Measurements from ENCODE around the gene TRAPPC2.

Gene TRAPPC2

GRCh38 chrX:13697455-13697854 is 37.0 kb downstream of the TRAPPC2 start:
- H3K4me2 ChIP-seq (ENCODE audit: low read depth, low read length, poor library complexity, severe bottlenecking): peak overlapping the region; percentile 24

GRCh38 chrX:13695601-13696115 is 38.8 kb downstream of the TRAPPC2 start:
- H3K4me3 ChIP-seq (ENCODE audit: low read length, poor library complexity, severe bottlenecking): no peak overlapping the region
- H3K9me3 ChIP-seq (ENCODE audit: insufficient read depth, low read depth, low read length): no peaks in the 10 kb centered on the region
- no peaks in the 10 kb centered on the region for H3F3A ChIP-seq (ENCODE audit: low read depth)
- peaks cover 96% of the 10 kb centered on the region for H3K79me2 ChIP-seq (ENCODE audit: insufficient read depth, low read length)
- peaks cover 35% of the 10 kb centered on the region for H3K4me1 ChIP-seq (ENCODE audit: insufficient read depth, low read length, poor library complexity, severe bottlenecking)
- no peaks in the 10 kb centered on the region for H3K9me2 ChIP-seq (replicated peaks; ENCODE audit: low read depth, low read length)
- H2AFZ ChIP-seq (ENCODE audit: low read length): no peak overlapping the region
- peak overlapping the region; percentile 76 for H3K4me2 ChIP-seq (ENCODE audit: low read depth, low read length, poor library complexity, severe bottlenecking)
- TF ChIP-seq, protein P1, sequence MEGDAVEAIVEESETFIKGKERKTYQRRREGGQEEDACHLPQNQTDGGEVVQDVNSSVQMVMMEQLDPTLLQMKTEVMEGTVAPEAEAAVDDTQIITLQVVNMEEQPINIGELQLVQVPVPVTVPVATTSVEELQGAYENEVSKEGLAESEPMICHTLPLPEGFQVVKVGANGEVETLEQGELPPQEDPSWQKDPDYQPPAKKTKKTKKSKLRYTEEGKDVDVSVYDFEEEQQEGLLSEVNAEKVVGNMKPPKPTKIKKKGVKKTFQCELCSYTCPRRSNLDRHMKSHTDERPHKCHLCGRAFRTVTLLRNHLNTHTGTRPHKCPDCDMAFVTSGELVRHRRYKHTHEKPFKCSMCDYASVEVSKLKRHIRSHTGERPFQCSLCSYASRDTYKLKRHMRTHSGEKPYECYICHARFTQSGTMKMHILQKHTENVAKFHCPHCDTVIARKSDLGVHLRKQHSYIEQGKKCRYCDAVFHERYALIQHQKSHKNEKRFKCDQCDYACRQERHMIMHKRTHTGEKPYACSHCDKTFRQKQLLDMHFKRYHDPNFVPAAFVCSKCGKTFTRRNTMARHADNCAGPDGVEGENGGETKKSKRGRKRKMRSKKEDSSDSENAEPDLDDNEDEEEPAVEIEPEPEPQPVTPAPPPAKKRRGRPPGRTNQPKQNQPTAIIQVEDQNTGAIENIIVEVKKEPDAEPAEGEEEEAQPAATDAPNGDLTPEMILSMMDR (conservative IDR thresholded peaks at IDR 0.05; ENCODE audit: low read length): no peak
- TF ChIP-seq EZH2phosphoT487 (IDR thresholded peaks at IDR 0.05; ENCODE audit: borderline replicate concordance): no peak
- H3K27me3 ChIP-seq (ENCODE audit: insufficient read depth, low read length, poor library complexity, severe bottlenecking): no peaks in the 10 kb centered on the region
- no peak overlapping the region for H3K9ac ChIP-seq (ENCODE audit: low read depth, low read length, poor library complexity, severe bottlenecking)
- no peaks in the 10 kb centered on the region for H3K36me3 ChIP-seq (ENCODE audit: insufficient read depth, low read length)
- H4K20me1 ChIP-seq (ENCODE audit: insufficient read depth, low read length, poor library complexity, severe bottlenecking): peaks cover 37% of the 10 kb centered on the region

More at GRCh38 chrX:13697455-13697854, 37.0 kb downstream of the TRAPPC2 start:
- Histone ChIP-seq H2AFZ (ENCODE audit: low read length) (no peak overlapping the region), H3K4me3 (ENCODE audit: low read length, poor library complexity, severe bottlenecking) (no peak overlapping the region), H3K9me3 (ENCODE audit: insufficient read depth, low read depth, low read length) (no peaks in the 10 kb centered on the region), H3F3A (ENCODE audit: low read depth) (no peaks in the 10 kb centered on the region), H4K20me1 (ENCODE audit: insufficient read depth, low read length, poor library complexity, severe bottlenecking) (peaks cover 40% of the 10 kb centered on the region), H3K4me1 (ENCODE audit: insufficient read depth, low read length, poor library complexity, severe bottlenecking) (peaks cover 42% of the 10 kb centered on the region), H3K27me3 (ENCODE audit: insufficient read depth, low read length, poor library complexity, severe bottlenecking) (no peaks in the 10 kb centered on the region), H3K36me3 (ENCODE audit: insufficient read depth, low read length) (no peaks in the 10 kb centered on the region), H3K79me2 (ENCODE audit: insufficient read depth, low read length) (peaks cover 97% of the 10 kb centered on the region), H3K9me2 (replicated peaks; ENCODE audit: low read depth, low read length) (no peaks in the 10 kb centered on the region), H3K9ac (ENCODE audit: low read depth, low read length, poor library complexity, severe bottlenecking) (no peak overlapping the region)
- no peak for TF ChIP-seq EZH2phosphoT487 (IDR thresholded peaks at IDR 0.05; ENCODE audit: borderline replicate concordance)
- TF ChIP-seq, protein P1 (conservative IDR thresholded peaks at IDR 0.05; ENCODE audit: low read length): no peak

- H3K4me2 ChIP-seq (ENCODE audit: low read depth, low read length, poor library complexity, severe bottlenecking): peak overlapping the region; percentile 76
- H4K20me1 ChIP-seq (ENCODE audit: insufficient read depth, low read length, poor library complexity, severe bottlenecking): peaks cover 37% of the 10 kb centered on the region
Measured at GRCh38 chrX:13694983-13695382, 39.4 kb downstream of the TRAPPC2 start.

More at GRCh38 chrX:13694983-13695382, 39.4 kb downstream of the TRAPPC2 start:
- Histone ChIP-seq H3K9me2 (replicated peaks; ENCODE audit: low read depth, low read length) (no peaks in the 10 kb centered on the region), H3K9ac (ENCODE audit: low read depth, low read length, poor library complexity, severe bottlenecking) (peak overlapping the region; percentile 34), H3K36me3 (ENCODE audit: insufficient read depth, low read length) (no peaks in the 10 kb centered on the region), H3K27me3 (ENCODE audit: insufficient read depth, low read length, poor library complexity, severe bottlenecking) (no peaks in the 10 kb centered on the region), H3K79me2 (ENCODE audit: insufficient read depth, low read length) (peaks cover 97% of the 10 kb centered on the region), H3K4me3 (ENCODE audit: low read length, poor library complexity, severe bottlenecking) (peak overlapping the region; percentile 56), H3K9me3 (ENCODE audit: insufficient read depth, low read depth, low read length) (no peaks in the 10 kb centered on the region), H3F3A (ENCODE audit: low read depth) (no peaks in the 10 kb centered on the region), H3K4me1 (ENCODE audit: insufficient read depth, low read length, poor library complexity, severe bottlenecking) (peaks cover 38% of the 10 kb centered on the region), H2AFZ (ENCODE audit: low read length) (no peak overlapping the region)
- no peak for TF ChIP-seq EZH2phosphoT487 (IDR thresholded peaks at IDR 0.05; ENCODE audit: borderline replicate concordance)
- TF ChIP-seq, protein P1 (conservative IDR thresholded peaks at IDR 0.05; ENCODE audit: low read length): no peak
